H9 (cell line): ENCODE results near the gene COL28A1. TPM values are rescaled to one million over a fixed set of nuclear protein-coding genes. Genes with fewer than 3 reads are reported as not detected.

Experiments
- DNase-seq: peaks from one replicate; pipeline ENCODE4 v3.0.0-alpha.2; 2017
- H2AFZ ChIP-seq: one replicate; pipeline ENCODE4 v1.6.1; 2013; ENCODE audit warnings: mild to moderate bottlenecking, low read length, control low read depth, moderate library complexity
- H2AK5ac ChIP-seq: 2 replicates; pipeline ENCODE4 v1.6.1; 2013; ENCODE audit warnings: low read length, control low read depth, mixed read lengths; ENCODE audit not compliant: insufficient read length
- H2BK120ac ChIP-seq: one replicate; pipeline ENCODE4 v1.6.1; 2013; ENCODE audit warnings: low read depth, mild to moderate bottlenecking, low read length, control low read depth, inconsistent platforms; ENCODE audit not compliant: poor library complexity, severe bottlenecking
- H2BK12ac ChIP-seq: 2 replicates; pipeline ENCODE4 v1.6.1; 2013; ENCODE audit warnings: low read length, control low read depth, mixed read lengths, low read depth; ENCODE audit not compliant: insufficient read length
- H2BK15ac ChIP-seq: 2 replicates; pipeline ENCODE4 v1.6.1; 2013; ENCODE audit warnings: low read depth, low read length, control low read depth
- H2BK20ac ChIP-seq: one replicate; pipeline ENCODE4 v1.6.1; 2013; ENCODE audit warnings: low read depth, mild to moderate bottlenecking, low read length, control low read depth, inconsistent platforms; ENCODE audit not compliant: poor library complexity, severe bottlenecking
- H2BK5ac ChIP-seq: 2 replicates; pipeline ENCODE4 v1.6.1; 2013; ENCODE audit warnings: low read length, control low read depth, mixed read lengths; ENCODE audit not compliant: insufficient read length
- H3K14ac ChIP-seq: 2 replicates; pipeline ENCODE4 v1.6.1; 2013; ENCODE audit warnings: low read length, control low read depth; ENCODE audit not compliant: insufficient read depth
- H3K18ac ChIP-seq: 2 replicates; pipeline ENCODE4 v1.6.1; 2013; ENCODE audit warnings: low read depth, mild to moderate bottlenecking, mixed read lengths, low read length, control low read depth; ENCODE audit not compliant: insufficient read length
- H3K23ac ChIP-seq: 2 replicates; pipeline ENCODE4 v1.6.1; 2013; ENCODE audit warnings: low read length, control low read depth, mixed read lengths, low read depth; ENCODE audit not compliant: insufficient read length
- H3K23me2 ChIP-seq: 2 replicates; pipeline ENCODE4 v1.6.1; 2013; ENCODE audit warnings: low read depth, mild to moderate bottlenecking, mixed read lengths, low read length, control low read depth; ENCODE audit not compliant: insufficient read length, poor library complexity, severe bottlenecking
- H3K27ac ChIP-seq: 2 replicates; pipeline ENCODE4 v1.5.1; 2013; ENCODE audit warnings: low read length, control low read depth, mixed read lengths, low read depth; ENCODE audit not compliant: insufficient read length
- H3K27me3 ChIP-seq: 2 replicates; pipeline ENCODE4 v1.6.1; 2013; ENCODE audit warnings: low read length, control low read depth, inconsistent platforms; ENCODE audit not compliant: insufficient read depth
- H3K4ac ChIP-seq: 2 replicates; pipeline ENCODE4 v1.6.1; 2013; ENCODE audit warnings: low read depth, mild to moderate bottlenecking, control low read depth, inconsistent platforms, low read length, moderate library complexity
- H3K4me1 ChIP-seq: 2 replicates; pipeline ENCODE4 v1.6.1; 2013; ENCODE audit warnings: low read length, control low read depth, inconsistent platforms; ENCODE audit not compliant: insufficient read depth
- H3K4me2 ChIP-seq: 2 replicates; pipeline ENCODE4 v1.6.1; 2013; ENCODE audit warnings: low read length, control low read depth, mixed read lengths; ENCODE audit not compliant: insufficient read length, insufficient read depth
- H3K56ac ChIP-seq: 2 replicates; pipeline ENCODE4 v1.6.1; 2013; ENCODE audit warnings: low read depth, mild to moderate bottlenecking, mixed read lengths, low read length, control low read depth; ENCODE audit not compliant: insufficient read length
- H3K79me1 ChIP-seq: 2 replicates; pipeline ENCODE4 v1.6.1; 2013; ENCODE audit warnings: low read depth, mild to moderate bottlenecking, moderate library complexity, low read length, control low read depth, inconsistent platforms; ENCODE audit not compliant: insufficient read depth, poor library complexity, severe bottlenecking
- H3K79me2 ChIP-seq: 2 replicates; pipeline ENCODE4 v1.6.1; 2013; ENCODE audit warnings: low read length, control low read depth, inconsistent platforms; ENCODE audit not compliant: insufficient read depth
- H3K9ac ChIP-seq: 2 replicates; pipeline ENCODE4 v1.6.1; 2013; ENCODE audit warnings: low read length, control low read depth, mixed read lengths; ENCODE audit not compliant: insufficient read length; ENCODE audit errors: extremely low read depth
- H3K9me3 ChIP-seq: one replicate; pipeline ENCODE4 v1.6.1; 2013; ENCODE audit warnings: low read depth, low read length, inconsistent platforms; ENCODE audit not compliant: control insufficient read depth
- H3T11ph ChIP-seq: one replicate; pipeline ENCODE4 v1.6.1; 2013; ENCODE audit warnings: mild to moderate bottlenecking, low read length, control low read depth, inconsistent platforms
- H4K20me1 ChIP-seq: one replicate; pipeline ENCODE4 v1.6.1; 2013; ENCODE audit not compliant: control insufficient read depth, insufficient read length, insufficient read depth
- H4K5ac ChIP-seq: 2 replicates; pipeline ENCODE4 v1.6.1; 2013; ENCODE audit warnings: low read depth, mild to moderate bottlenecking, mixed read lengths, low read length, control low read depth; ENCODE audit not compliant: insufficient read length
- H4K8ac ChIP-seq: replicated peaks from 2 replicates; pipeline ENCODE4 v1.6.1; 2013; ENCODE audit warnings: low read length, control low read depth, mixed read lengths, low read depth; ENCODE audit not compliant: insufficient read length
- H4K91ac ChIP-seq: 2 replicates; pipeline ENCODE4 v1.6.1; 2013; ENCODE audit warnings: low read depth, mild to moderate bottlenecking, moderate library complexity, mixed read lengths, low read length, control low read depth; ENCODE audit not compliant: insufficient read length
- H3K27ac Mint-ChIP-seq, 3 experiments: 2 replicates in 2 of 3; 3 replicates in 1 of 3; pipeline ENCODE4 v1.8.0; 2020 to 2021; ENCODE audit warnings: mixed read lengths in 3 of 3, mild to moderate bottlenecking in 1 of 3, moderate library complexity in 1 of 3
- H3K27me3 Mint-ChIP-seq: 2 replicates; pipeline ENCODE4 v1.8.0; 2021; ENCODE audit warnings: low read depth, mild to moderate bottlenecking, moderate library complexity, mixed read lengths
- H3K36me3 Mint-ChIP-seq, 3 experiments: 2 replicates in 2 of 3; 3 replicates in 1 of 3; pipeline ENCODE4 v1.8.0; 2020 to 2021; ENCODE audit warnings: low read depth in 3 of 3, mixed read lengths in 3 of 3; ENCODE audit not compliant: insufficient read depth in 1 of 3
- H3K4me1 Mint-ChIP-seq, 2 experiments: 2 replicates each; pipeline ENCODE4 v1.8.0; 2020; ENCODE audit warnings: mixed read lengths in 2 of 2
- H3K4me3 Mint-ChIP-seq, 2 experiments: 2 replicates in 1 of 2; 3 replicates in 1 of 2; pipeline ENCODE4 v1.8.0; 2020 to 2021; ENCODE audit warnings: mild to moderate bottlenecking in 2 of 2, mixed read lengths in 2 of 2, moderate library complexity in 1 of 2
- H3K9me3 Mint-ChIP-seq, 2 experiments: 2 replicates in 1 of 2; 3 replicates in 1 of 2; pipeline ENCODE4 v1.8.0; 2020; ENCODE audit warnings: mild to moderate bottlenecking in 2 of 2, mixed read lengths in 2 of 2, moderate library complexity in 1 of 2
- total RNA-seq: library from RNA; stranded (reverse); gene quantifications from 2 replicates; pipeline ENCODE4 v1.2.1, GENCODE V29; 2021
- TF ChIP-seq, protein P1 (sequence below): fragments of 200-600 bp; sonication (generic); conservative IDR thresholded peaks from 3 replicates; pipeline ENCODE4 v1.8.0; 2021; ENCODE audit warnings: antibody characterized with exemption, mild to moderate bottlenecking

The COL28A1 gene
- total RNA-seq, 1 experiment from 2014 or later, result 0.66 TPM

DNA sequence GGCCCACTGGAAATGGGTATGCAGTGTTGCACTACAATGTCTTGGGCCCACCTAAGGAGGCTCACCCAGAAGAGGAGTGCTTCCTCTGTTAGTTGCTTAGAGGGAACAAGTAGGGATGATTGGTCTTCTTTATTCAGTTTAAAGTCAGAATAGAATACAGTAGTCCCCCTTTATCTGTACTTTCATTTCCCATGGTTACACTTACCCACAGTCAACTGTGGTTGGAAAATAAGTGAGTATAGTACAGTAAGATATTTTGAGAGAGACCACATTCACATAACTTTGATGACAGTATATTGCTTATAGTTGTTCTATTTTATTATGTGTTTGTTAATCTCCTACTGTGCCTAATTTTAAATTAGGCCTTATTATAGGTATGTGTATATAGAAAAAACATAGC, 151.4 kb downstream of the COL28A1 start:
- Histone ChIP-seq H3K27me3 (no peaks in the 10 kb centered on the region), H2BK5ac (no peak overlapping the region), H3K23me2 (no peaks in the 10 kb centered on the region), H2BK12ac (no peak overlapping the region), H3K14ac (no peak overlapping the region), H3K4me2 (no peak overlapping the region), H2BK15ac (no peak overlapping the region), H3K9ac (no peak overlapping the region), H2AFZ (no peak overlapping the region), H2BK120ac (no peak overlapping the region), H2BK20ac (no peak overlapping the region), H2AK5ac (no peak overlapping the region), H4K20me1 (no peaks in the 10 kb centered on the region), H4K91ac (no peak overlapping the region), H3T11ph (no peak overlapping the region), H3K79me1 (no peaks in the 10 kb centered on the region), H3K27ac (no peak overlapping the region), H3K23ac (no peak overlapping the region), H3K56ac (no peak overlapping the region), H4K5ac (no peak overlapping the region), H3K9me3 (no peaks in the 10 kb centered on the region), H3K4ac (no peak overlapping the region), H4K8ac (no peak overlapping the region), H3K4me1 (no peaks in the 10 kb centered on the region), H3K79me2 (no peaks in the 10 kb centered on the region), H3K18ac (no peak overlapping the region)
- H3K9me3 Mint-ChIP-seq, result peaks cover 5 to 6% of the 10 kb centered on the region in 2 experiments
- H3K36me3 Mint-ChIP-seq, result peaks cover 3 to 10% (median 5%) of the 10 kb centered on the region in 3 experiments; a peak in 3 of 7 replicates
- H3K4me3 Mint-ChIP-seq, result no peak overlapping the region
- no peaks in the 10 kb centered on the region for H3K27me3 Mint-ChIP-seq
- DNase-seq, result no peak
- TF ChIP-seq, protein P1, sequence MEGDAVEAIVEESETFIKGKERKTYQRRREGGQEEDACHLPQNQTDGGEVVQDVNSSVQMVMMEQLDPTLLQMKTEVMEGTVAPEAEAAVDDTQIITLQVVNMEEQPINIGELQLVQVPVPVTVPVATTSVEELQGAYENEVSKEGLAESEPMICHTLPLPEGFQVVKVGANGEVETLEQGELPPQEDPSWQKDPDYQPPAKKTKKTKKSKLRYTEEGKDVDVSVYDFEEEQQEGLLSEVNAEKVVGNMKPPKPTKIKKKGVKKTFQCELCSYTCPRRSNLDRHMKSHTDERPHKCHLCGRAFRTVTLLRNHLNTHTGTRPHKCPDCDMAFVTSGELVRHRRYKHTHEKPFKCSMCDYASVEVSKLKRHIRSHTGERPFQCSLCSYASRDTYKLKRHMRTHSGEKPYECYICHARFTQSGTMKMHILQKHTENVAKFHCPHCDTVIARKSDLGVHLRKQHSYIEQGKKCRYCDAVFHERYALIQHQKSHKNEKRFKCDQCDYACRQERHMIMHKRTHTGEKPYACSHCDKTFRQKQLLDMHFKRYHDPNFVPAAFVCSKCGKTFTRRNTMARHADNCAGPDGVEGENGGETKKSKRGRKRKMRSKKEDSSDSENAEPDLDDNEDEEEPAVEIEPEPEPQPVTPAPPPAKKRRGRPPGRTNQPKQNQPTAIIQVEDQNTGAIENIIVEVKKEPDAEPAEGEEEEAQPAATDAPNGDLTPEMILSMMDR, result no peak
- no peaks in the 10 kb centered on the region for H3K4me1 Mint-ChIP-seq
- H3K27ac Mint-ChIP-seq, result no peak overlapping the region
